22Rv1 (cell line): ENCODE results near the gene MSANTD4.

ENCODE experiments used
- H3K27ac ChIP-seq: fragments of 450-650 bp; 2 replicates; pipeline ENCODE4 v1.5.1; 2017
- ZFX ChIP-seq: fragments of 450-650 bp; IDR thresholded peaks from 2 replicates; pipeline ENCODE4 v1.6.1; 2017; ENCODE audit warnings: antibody characterized with exemption, borderline replicate concordance
- TF ChIP-seq, protein P1 (sequence below): fragments of 450-650 bp; IDR thresholded peaks from 2 replicates; pipeline ENCODE4 v1.5.1; 2017; ENCODE audit warnings: mild to moderate bottlenecking

MSANTD4 gene

DNA sequence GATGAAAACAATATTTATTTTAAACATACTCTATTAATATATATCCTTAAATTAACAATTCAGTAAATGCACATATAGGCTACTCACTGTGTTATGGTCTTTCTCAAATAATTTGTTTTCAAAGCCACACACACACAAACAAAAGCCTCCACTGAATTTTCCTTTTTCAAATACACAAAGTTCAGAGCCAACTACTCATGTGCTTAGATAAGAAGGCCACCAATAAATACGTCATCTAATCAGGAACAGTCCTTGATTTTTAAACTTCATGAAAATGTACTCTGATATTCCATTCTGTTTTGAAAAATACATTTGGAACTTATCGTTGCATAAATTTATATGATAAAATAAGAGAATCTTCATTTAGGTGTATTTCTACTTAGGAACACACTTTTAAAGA is 29.1 kb upstream of the MSANTD4 start:
- TF ChIP-seq ZFX, result no peak
- TF ChIP-seq, protein P1, sequence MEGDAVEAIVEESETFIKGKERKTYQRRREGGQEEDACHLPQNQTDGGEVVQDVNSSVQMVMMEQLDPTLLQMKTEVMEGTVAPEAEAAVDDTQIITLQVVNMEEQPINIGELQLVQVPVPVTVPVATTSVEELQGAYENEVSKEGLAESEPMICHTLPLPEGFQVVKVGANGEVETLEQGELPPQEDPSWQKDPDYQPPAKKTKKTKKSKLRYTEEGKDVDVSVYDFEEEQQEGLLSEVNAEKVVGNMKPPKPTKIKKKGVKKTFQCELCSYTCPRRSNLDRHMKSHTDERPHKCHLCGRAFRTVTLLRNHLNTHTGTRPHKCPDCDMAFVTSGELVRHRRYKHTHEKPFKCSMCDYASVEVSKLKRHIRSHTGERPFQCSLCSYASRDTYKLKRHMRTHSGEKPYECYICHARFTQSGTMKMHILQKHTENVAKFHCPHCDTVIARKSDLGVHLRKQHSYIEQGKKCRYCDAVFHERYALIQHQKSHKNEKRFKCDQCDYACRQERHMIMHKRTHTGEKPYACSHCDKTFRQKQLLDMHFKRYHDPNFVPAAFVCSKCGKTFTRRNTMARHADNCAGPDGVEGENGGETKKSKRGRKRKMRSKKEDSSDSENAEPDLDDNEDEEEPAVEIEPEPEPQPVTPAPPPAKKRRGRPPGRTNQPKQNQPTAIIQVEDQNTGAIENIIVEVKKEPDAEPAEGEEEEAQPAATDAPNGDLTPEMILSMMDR, result no peak
- H3K27ac ChIP-seq, result no peak overlapping the region

DNA sequence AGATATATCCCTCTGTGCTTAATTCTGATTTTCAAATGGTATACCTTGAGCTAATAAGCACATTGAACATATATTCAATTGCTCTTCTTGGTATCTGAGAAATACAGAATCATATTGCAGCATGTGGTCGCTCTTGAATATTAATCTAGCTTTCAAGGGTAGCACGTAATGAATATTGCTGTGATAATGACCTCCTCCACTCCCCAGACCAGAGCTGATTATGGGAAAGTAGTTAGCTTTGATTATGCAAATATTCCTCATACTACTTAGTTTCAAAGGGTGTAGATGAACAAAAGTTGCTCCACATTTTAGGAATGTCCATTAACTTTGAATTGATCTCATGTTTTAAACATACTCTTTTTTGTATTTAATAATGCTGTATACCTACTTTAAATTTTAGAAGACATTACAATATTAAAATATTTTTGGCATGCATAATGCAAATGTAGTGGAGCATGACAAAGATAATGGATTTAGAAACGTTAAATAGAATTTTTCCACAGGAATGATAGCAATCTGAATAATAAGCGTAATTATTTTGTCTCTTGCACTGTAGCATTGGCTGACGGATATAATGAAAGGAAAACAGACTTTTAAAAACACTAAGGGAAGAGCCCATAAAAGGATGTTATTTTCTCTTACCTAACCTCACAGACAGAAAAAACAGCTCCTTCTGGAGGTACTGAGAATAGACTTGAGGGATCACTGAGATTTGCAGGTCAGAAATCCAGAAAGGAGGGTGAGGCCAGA is 27.9 kb upstream of the MSANTD4 start:
- TF ChIP-seq, protein P1, result no peak
- no peak for TF ChIP-seq ZFX
- H3K27ac ChIP-seq, result no peak overlapping the region

DNA sequence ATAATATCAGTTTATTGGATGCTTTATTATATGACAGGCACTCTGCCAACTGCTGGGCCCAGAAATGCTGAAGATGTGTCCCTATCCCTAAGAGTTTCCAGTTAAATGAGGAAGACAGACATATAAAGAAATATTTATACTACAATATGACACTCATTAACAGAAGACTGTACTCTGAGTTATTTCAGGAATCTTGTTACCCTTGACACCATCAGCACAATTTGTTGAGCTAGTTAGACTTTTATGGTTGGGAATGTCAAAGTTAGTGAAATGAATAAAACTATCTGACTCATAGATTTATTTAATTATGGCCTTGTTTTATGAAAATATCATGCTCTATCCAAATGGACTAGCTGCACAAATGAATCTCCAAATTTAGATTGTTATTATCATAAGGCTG is 25.6 kb upstream of the MSANTD4 start:
- no peak overlapping the region for H3K27ac ChIP-seq
- TF ChIP-seq, protein P1, result no peak
- no peak for TF ChIP-seq ZFX

DNA sequence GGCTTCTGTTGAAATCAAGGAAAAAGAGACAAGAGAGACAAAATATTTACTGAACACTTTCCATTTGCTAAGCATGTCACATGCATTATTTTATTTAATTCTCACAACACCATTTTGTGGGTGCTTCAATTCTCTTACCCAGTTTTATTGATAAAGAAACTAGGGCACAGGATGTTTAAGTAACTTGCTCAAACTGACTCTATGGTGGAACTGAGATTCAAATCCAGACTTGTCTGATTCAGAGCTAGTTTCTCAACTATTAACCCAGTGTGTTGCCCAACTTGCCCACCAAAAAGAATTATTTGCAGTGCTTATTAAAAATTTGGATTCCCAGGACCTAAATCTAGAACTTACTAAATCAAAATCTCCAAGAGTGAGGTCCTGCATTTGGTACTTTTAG is 21.5 kb upstream of the MSANTD4 start:
- TF ChIP-seq ZFX, result no peak
- TF ChIP-seq, protein P1, result no peak
- no peak overlapping the region for H3K27ac ChIP-seq

DNA sequence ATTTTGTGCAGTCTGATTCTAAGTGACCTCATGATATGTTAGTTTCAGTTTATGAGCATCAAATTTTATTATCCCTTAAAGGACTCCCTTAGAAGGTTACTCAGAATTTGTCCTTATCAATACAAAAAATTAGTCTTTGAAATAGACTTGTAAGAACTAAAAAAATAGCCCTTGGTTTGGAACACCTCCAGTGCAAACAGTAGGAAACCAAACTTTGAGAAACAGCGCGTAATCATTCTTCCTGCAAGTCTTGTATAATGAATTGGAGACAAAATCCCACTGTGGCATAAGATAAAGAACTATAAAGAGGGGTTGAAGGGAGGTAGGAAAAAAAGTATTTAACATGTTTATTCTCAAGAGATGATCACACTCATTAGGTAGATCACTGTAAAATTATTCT is 10.8 kb upstream of the MSANTD4 start:
- no peak overlapping the region for H3K27ac ChIP-seq
- TF ChIP-seq, protein P1, result no peak
- TF ChIP-seq ZFX, result no peak

DNA sequence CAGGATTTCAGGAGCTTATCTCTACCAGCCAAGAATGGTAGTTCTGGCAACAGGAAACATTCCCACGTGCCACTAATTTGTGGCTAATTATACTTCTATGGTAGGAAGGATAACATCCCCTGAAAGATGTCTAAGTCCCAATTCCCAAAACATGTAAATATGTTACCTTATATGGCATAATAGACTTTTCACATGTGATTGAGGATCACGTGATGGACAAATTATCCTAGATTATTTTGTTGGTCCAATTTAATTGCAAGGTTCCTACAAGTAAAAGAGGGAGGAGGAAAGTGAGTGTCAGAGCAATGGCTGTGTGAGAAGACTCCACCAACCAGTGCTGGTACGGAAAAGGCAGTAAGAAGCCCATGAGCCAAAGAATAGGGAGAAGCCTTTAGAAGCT is 9.9 kb upstream of the MSANTD4 start:
- H3K27ac ChIP-seq, result no peak overlapping the region

DNA sequence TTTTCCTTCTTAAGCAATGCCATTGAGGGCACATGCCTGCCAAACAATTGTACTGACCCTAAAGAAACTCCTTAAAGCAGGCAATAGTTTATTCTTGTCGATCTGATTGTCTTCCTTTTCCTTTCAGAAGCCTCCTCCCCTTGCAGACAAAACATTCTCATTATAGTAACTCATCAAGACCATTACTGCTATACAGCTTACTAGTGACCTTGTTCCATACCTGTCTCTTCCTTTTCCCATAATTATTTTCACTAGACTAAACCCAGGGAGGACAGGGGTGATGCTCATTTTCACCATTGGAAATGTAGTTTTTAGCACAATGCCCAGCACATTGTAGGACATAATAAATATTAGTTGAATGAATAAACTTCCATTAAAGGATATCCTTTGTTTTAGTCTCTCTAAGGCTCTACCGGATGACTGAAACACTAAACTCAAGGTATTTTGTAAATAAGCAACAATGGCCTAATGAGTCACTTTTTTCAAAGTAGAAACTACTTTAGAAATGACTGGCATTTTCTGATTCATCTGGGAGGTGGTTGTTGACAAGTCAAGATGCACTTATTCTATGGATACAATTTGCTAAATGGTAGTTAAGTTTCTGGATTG is 9.3 kb upstream of the MSANTD4 start:
- no peak overlapping the region for H3K27ac ChIP-seq
- TF ChIP-seq ZFX, result no peak
- TF ChIP-seq, protein P1, result no peak

More for the DNA sequence above, 9.9 kb upstream of the MSANTD4 start:
- TF ChIP-seq, protein P1, result no peak
- no peak for TF ChIP-seq ZFX
